HG02938 (cell line): Measurements from ENCODE around the gene ARTN.

ENCODE experiments used
- ATAC-seq: cut with Tn5 transposase; IDR thresholded peaks from one replicate; pipeline ENCODE4 v1.9.1; 2021; ENCODE audit warnings: mild to moderate bottlenecking, moderate library complexity; ENCODE audit not compliant: unreplicated experiment

The ARTN gene

GRCh38 chr1:43921022-43921421 lies 12.6 kb upstream of the ARTN start:
- no peak for ATAC-seq

DNA sequence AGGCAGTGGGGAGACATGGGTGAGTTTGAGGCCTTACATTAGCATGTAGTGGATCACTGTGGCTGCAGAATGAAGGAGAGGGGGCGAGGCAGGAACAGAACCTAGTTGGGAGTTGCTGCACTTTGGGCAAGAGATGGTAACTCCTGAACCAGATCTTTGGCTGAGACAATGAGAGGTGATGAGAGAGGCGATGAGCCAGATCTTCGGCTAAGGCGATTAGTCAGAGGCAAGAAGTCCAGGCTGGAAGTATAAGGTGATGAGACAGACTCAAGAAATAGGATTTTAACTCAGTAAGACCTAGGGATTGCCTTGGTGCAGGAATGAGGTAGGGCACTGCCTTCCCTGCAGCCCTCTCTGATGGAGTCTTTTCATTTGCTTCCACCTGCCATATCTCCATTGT lies 9.1 kb upstream of the ARTN start:
- no peak for ATAC-seq

- no peak for ATAC-seq
These were observed 7.8 kb upstream of the ARTN start for GRCh38 chr1:43925846-43926245.

DNA sequence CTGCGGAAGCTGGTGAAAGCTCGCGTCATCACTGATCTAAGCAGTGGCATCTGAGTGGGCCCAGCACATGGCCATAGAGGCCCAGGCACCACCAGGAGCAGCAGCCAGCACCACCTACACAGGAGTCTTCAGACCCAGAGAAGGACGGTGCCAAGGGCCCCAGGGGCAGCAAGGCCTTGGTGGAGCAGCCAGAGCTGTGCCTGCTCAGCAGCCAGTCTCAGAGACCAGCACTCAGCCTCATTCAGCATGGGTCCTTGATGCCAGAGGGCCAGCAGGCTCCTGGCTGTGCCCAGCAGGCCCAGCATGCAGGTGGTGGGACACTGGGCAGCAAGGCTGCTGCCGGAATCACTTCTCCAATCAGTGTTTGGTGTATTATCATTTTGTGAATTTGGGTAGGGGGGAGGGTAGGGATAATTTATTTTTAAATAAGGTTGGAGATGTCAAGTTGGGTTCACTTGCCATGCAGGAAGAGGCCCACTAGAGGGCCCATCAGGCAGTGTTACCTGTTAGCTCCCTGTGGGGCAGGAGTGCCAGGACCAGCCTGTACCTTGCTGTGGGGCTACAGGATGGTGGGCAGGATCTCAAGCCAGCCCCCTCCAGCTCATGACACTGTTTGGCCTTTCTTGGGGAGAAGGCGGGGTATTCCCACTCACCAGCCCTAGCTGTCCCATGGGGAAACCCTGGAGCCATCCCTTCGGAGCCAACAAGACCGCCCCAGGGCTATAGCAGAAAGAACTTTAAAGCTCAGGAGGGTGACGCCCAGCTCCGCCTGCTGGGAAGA lies 3.2 kb upstream of the ARTN start:
- ATAC-seq = no peak

- no peak for ATAC-seq
These were observed 2.7 kb upstream of the ARTN start for GRCh38 chr1:43930949-43931275.

DNA sequence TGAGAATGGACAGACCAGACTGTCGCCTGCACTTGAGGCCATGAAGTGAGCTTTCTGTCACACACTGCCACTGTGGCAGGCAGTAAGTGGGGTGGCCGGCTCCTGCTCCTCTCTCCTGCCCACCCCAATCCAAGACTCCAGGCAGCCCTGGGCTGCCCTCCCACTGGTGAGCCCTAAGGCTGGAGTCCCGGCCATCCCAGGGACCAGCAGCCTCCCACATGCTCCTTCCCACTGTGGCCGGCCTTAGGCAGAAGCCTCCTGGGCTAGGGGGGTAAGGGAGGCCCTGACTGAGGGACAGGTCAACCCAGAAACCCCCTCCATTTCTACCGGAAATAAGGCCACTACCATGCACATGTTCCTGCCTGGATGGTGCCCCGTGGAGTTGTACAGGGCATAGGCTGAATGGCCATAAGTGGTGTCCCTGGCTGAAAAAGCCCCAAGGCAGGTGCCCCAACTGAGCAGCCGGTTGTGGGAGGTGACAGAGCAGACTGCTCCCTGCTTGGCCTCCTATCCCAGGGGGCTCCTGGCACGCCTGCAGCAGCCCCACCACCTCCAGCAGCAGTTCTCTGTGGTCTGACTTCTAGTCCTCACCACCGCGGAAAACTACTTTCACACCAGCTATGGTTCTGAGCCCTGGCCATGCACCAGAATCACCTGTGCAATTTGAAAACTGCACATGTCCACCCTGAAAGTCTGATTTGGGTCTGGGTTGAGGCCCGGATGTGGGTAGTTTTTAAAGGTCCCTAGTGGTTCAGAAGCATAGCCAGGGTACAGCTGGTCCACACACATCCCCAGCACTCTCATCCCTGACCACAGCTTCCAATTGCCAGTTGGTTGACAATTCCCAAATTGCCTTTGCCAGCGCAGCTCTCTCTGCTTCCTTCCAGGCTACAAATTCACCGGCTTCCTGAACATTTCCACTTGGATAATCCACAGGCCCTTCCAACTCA lies 1.6 kb upstream of the ARTN start:
- no peak for ATAC-seq

GRCh38 chr1:43932786-43933385 lies 715 bp upstream of the ARTN start:
- ATAC-seq = no peak

GRCh38 chr1:43934101-43934985 lies 742 bp downstream of the ARTN start:
- ATAC-seq = no peak

DNA sequence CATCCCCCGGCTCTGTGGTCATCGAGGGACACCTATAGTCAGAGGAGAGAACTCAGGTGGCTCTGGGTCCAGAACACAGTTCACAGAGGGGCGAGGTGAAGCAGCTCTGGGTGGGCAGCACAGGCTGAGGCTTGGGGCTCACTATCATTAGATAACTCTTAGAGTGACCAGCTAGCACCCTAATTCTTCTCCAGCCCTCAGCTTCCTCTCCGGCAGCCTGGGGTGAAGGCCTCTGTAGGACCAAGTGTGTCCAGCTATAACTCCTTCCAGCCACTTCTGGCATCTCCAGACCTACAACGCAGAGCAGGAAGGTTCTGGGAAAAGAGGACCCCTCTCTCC lies 1.4 kb downstream of the ARTN start:
- no peak for ATAC-seq

DNA sequence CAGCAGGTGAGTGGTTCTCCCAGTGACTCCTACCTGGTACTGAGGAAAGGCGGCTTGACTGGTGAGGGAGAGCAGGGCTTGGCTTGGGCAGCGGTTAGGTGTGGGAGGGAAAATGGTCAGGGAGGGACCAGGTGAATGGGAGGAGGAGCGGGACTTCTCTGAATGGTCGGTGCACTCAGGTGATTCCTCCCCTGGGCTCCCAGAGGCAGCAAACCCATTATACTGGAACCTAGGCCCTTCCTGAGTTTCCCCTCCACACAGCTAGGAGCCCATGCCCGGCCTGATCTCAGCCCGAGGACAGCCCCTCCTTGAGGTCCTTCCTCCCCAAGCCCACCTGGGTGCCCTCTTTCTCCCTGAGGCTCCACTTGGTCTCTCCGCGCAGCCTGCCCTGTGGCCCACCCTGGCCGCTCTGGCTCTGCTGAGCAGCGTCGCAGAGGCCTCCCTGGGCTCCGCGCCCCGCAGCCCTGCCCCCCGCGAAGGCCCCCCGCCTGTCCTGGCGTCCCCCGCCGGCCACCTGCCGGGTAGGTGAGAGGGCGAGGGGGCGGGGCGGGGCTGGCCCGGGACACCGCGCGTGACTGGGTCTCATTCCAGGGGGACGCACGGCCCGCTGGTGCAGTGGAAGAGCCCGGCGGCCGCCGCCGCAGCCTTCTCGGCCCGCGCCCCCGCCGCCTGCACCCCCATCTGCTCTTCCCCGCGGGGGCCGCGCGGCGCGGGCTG lies 2.3 kb downstream of the ARTN start:
- ATAC-seq = no peak

DNA sequence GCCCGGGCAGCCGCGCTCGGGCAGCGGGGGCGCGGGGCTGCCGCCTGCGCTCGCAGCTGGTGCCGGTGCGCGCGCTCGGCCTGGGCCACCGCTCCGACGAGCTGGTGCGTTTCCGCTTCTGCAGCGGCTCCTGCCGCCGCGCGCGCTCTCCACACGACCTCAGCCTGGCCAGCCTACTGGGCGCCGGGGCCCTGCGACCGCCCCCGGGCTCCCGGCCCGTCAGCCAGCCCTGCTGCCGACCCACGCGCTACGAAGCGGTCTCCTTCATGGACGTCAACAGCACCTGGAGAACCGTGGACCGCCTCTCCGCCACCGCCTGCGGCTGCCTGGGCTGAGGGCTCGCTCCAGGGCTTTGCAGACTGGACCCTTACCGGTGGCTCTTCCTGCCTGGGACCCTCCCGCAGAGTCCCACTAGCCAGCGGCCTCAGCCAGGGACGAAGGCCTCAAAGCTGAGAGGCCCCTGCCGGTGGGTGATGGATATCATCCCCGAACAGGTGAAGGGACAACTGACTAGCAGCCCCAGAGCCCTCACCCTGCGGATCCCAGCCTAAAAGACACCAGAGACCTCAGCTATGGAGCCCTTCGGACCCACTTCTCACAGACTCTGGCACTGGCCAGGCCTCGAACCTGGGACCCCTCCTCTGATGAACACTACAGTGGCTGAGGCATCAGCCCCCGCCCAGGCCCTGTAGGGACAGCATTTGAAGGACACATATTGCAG lies 3.0 kb downstream of the ARTN start:
- ATAC-seq = no peak

DNA sequence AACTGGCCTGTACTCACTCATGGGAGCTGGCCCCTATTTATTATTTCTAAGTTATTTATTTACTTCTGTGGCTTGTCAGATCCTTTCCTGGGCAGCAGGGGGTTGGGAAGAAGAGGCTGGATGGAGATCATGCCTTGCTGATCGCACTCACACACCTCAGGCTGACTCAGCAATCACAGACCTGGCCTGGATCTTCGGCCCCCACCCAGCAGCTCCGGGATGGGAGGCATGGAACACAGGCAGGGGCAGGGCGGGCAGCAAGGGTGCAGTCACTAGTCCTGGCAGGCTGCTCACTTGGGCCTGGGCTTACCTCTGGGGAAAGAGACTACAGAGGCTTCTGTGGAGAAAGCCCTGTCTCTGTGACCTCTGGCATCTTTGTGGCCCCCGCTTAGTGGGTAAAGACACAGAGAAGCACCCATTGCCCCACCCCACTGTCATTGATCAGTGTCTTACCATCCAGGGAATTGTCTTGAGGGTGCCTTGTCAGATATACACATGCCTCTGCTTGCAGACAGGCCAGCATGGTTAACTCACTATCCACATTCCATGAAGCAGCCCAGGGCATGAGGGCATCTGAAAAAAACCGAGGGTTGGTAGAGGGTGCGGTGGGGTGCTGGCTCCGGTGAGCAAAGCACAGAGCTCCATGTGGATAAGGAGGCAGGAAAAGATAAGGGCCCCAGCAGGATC lies 3.7 kb downstream of the ARTN start:
- ATAC-seq = no peak

- ATAC-seq = no peak
These were observed 4.8 kb downstream of the ARTN start for GRCh38 chr1:43938383-43938782.

GRCh38 chr1:43938892-43939587 lies 5.4 kb downstream of the ARTN start:
- no peak for ATAC-seq

- ATAC-seq = no peak
These were observed 8.8 kb downstream of the ARTN start for GRCh38 chr1:43942411-43942810.

- ATAC-seq = no peak
These were observed 11.3 kb downstream of the ARTN start for GRCh38 chr1:43944860-43945259.

GRCh38 chr1:43945674-43946235 lies 12.2 kb downstream of the ARTN start:
- ATAC-seq = no peak
